Endothelial cell of umbilical vein (primary cell): Measurements from ENCODE around the gene THEMIS2. TPM values are rescaled to one million over a fixed set of nuclear protein-coding genes. Genes with fewer than 3 reads are reported as not detected.

Source experiments
- BruUV-seq: library from RNA; stranded (reverse); fragments of 400-500 nt; replicated peaks from 2 replicates; lab custom pipeline; 2021; lab: Mats Ljungman, UMichigan
- CTCF ChIA-PET: fragments of 300-600, 350-600 bp; sonication (Branson Sonifier 250); formaldehyde crosslinking; loops from one replicate; lab custom pipeline; 2021; ENCODE audit warnings: antibody characterized with exemption, inconsistent platforms; lab: Charles Lee
- POLR2A ChIA-PET: fragments of 300-600, 350-600 bp; sonication (Branson Sonifier 250); formaldehyde crosslinking; loops from one replicate; lab custom pipeline; 2021; ENCODE audit warnings: antibody characterized with exemption, inconsistent platforms; lab: Charles Lee
- DNase-seq: peaks from one replicate; pipeline ENCODE4 v3.0.0-alpha.2; 2011; ENCODE audit warnings: low read depth, low spot score
- FAIRE-seq: peaks from 2 replicates; lab custom pipeline; 2011; peaks lifted over from hg19 to GRCh38; lab: Jason Lieb, UNC
- H2AFZ ChIP-seq: 2 replicates; pipeline ENCODE4 v1.6.0; 2012; ENCODE audit warnings: low read depth, low read length, control low read depth, inconsistent platforms
- H3K27ac ChIP-seq: 2 replicates; pipeline ENCODE4 v1.5.1; 2011; ENCODE audit warnings: low read depth, mild to moderate bottlenecking, control low read depth, low read length, moderate library complexity; ENCODE audit not compliant: insufficient read depth
- H3K27me3 ChIP-seq, 2 experiments: 2 replicates each; pipeline versions ENCODE4 v1.6.0 to v1.6.1; 2011; ENCODE audit warnings: low read length in 2 of 2, mixed read lengths in 1 of 2; ENCODE audit not compliant: control insufficient read depth in 2 of 2, insufficient read depth in 2 of 2
- H3K36me3 ChIP-seq, 2 experiments: 2 replicates in 1 of 2; 3 replicates in 1 of 2; pipeline ENCODE4 v1.5.1; 2011; ENCODE audit warnings: low read length in 2 of 2, mild to moderate bottlenecking in 1 of 2, moderate library complexity in 1 of 2; ENCODE audit not compliant: control insufficient read depth in 2 of 2, insufficient read depth in 2 of 2; ENCODE audit errors: extremely low read depth in 1 of 2
- H3K4me1 ChIP-seq: 3 replicates; pipeline ENCODE4 v1.5.1; 2011; ENCODE audit warnings: mild to moderate bottlenecking, low read length; ENCODE audit not compliant: control insufficient read depth, insufficient read depth; ENCODE audit errors: extremely low read depth
- H3K4me2 ChIP-seq: 2 replicates; pipeline ENCODE4 v1.6.1; 2011; ENCODE audit warnings: low read length, control low read depth, mixed read lengths; ENCODE audit not compliant: insufficient read depth
- H3K4me3 ChIP-seq, 3 experiments: fragments of 200-600 bp in 1 of 3; sonication (generic), shearing (Covaris generic) in 1 of 3; replicated peaks in 1 of 3; 2 replicates each; pipeline ENCODE4 v1.5.1; 2011 to 2016; ENCODE audit warnings: control low read depth in 3 of 3, low read length in 3 of 3, mild to moderate bottlenecking in 2 of 3, inconsistent platforms in 1 of 3, low read depth in 1 of 3, moderate library complexity in 1 of 3; ENCODE audit not compliant: insufficient read depth in 1 of 3
- H3K79me2 ChIP-seq: 2 replicates; pipeline ENCODE4 v1.6.0; 2012; ENCODE audit warnings: low read length, inconsistent platforms; ENCODE audit not compliant: control insufficient read depth, insufficient read depth
- H3K9ac ChIP-seq: replicated peaks from 2 replicates; pipeline ENCODE3; 2011; ENCODE audit warnings: low read length, control low read depth; ENCODE audit not compliant: insufficient read depth; ENCODE audit errors: extremely low read depth
- H3K9me1 ChIP-seq: replicated peaks from 3 replicates; pipeline ENCODE4 v1.6.0; 2011; ENCODE audit warnings: mild to moderate bottlenecking, low read length; ENCODE audit not compliant: control insufficient read depth, insufficient read depth; ENCODE audit errors: extremely low read depth
- H3K9me3 ChIP-seq: replicated peaks from 2 replicates; pipeline ENCODE4 v1.5.1; 2012; ENCODE audit warnings: low read length, inconsistent platforms; ENCODE audit not compliant: control insufficient read depth, insufficient read depth
- H4K20me1 ChIP-seq: replicated peaks from 2 replicates; pipeline ENCODE3; 2011; ENCODE audit warnings: mild to moderate bottlenecking, low read length; ENCODE audit not compliant: control insufficient read depth, insufficient read depth; ENCODE audit errors: extremely low read depth
- EZH2 ChIP-seq: IDR thresholded peaks from 2 replicates; pipeline ENCODE4 v1.6.1; 2012; ENCODE audit warnings: borderline replicate concordance, low read depth, mild to moderate bottlenecking, moderate library complexity, low read length, inconsistent platforms; ENCODE audit not compliant: severe bottlenecking
- FOS ChIP-seq: IDR thresholded peaks from 2 replicates; pipeline ENCODE4 v1.6.1; 2011; ENCODE audit warnings: mild to moderate bottlenecking, low read length, moderate library complexity, borderline replicate concordance; ENCODE audit not compliant: insufficient read depth
- GATA2 ChIP-seq: IDR thresholded peaks from 2 replicates; pipeline ENCODE4 v1.7.0; 2011; ENCODE audit warnings: low read depth, mild to moderate bottlenecking, moderate library complexity, mixed read lengths, low read length; ENCODE audit not compliant: insufficient read length, insufficient read depth
- JUN ChIP-seq: IDR thresholded peaks from 2 replicates; pipeline ENCODE4 v1.6.1; 2011; ENCODE audit warnings: borderline replicate concordance, low read depth; ENCODE audit not compliant: insufficient read length, insufficient read depth
- MYC ChIP-seq: IDR thresholded peaks from one replicate; pipeline ENCODE4 v1.6.1; 2011; ENCODE audit warnings: mild to moderate bottlenecking, low read depth, low read length
- POLR2A ChIP-seq: IDR thresholded peaks from 2 replicates; pipeline ENCODE4 v1.6.1; 2012; ENCODE audit warnings: low read depth, mild to moderate bottlenecking, control low read depth, low read length
- POLR2AphosphoS5 ChIP-seq: IDR thresholded peaks from 2 replicates; pipeline ENCODE4 v1.6.1; 2012; ENCODE audit warnings: low read depth, mild to moderate bottlenecking, control low read depth, low read length, moderate library complexity; ENCODE audit not compliant: insufficient read depth
- dilution Hi-C: fragments of 300-500 bp; cut with MboI; formaldehyde crosslinking; loops from one replicate; pipeline ENCODE4 v1.15.0; 2019; ENCODE audit warnings: low sequenced_read_pairs; ENCODE audit not compliant: extremely low pct_ligation_motif_present
- intact Hi-C: fragments of 100-400 bp; cut with micrococcal nuclease; formaldehyde crosslinking; loops from one replicate; pipeline ENCODE4 v1.10.0; 2022
- polyA plus RNA-seq, 4 experiments: library from polyadenylated mRNA; depleted of rRNA in 3 of 4; stranded (reverse) in 3 of 4; unstranded in 1 of 4; fragments of >200 nt; gene quantifications; 2 replicates each; pipeline versions ENCODE4 v1.2.1 to v1.2.3, GENCODE V29; 2011 to 2012; ENCODE audit warnings: missing spikeins in 1 of 4
- total RNA-seq: library from RNA; stranded (reverse); gene quantifications from 2 replicates; pipeline ENCODE4 v1.2.3, GENCODE V29; 2021
- TF ChIP-seq, protein P1 (sequence below), 2 donors: IDR thresholded peaks; 1 replicate in 1 of 2; 2 replicates in 1 of 2; pipeline ENCODE4 v1.5.1; 2011; ENCODE audit warnings: low read length in 2 of 2, mild to moderate bottlenecking in 2 of 2, moderate library complexity in 2 of 2, control low read depth in 1 of 2, inconsistent platforms in 1 of 2, low read depth in 1 of 2; ENCODE audit not compliant: insufficient read depth in 1 of 2; ENCODE audit errors: extremely low read depth in 1 of 2
- TF ChIP-seq, protein P2 (sequence below): IDR thresholded peaks from 2 replicates; pipeline ENCODE4 v1.6.1; 2011; ENCODE audit not compliant: insufficient read depth, insufficient read length

The THEMIS2 gene
- total and polyA plus RNA-seq, 2 donors (not counting 3 experiments of a cell fraction or from before 2014, with no cell fraction given): 11.1 to 15.7 TPM

DNA sequence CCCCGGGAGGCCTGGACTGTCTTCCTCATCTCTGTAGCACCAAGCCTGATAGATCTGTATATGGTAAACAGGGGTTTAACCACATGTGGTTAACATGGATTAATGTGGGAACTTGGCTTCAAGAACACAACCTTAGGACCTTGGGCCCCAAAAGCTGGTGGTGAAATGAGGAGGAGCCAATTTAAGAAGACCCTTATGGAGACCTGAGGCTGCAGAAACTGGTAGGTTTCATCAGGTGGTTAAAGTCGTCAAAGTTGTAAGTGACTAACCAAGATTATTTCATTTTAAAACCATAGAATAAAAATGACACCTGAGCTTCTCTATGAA, 14.0 kb downstream of the THEMIS2 start:
- CTCF ChIA-PET: interaction anchor here (0.8 kb wide), 1 partner anchor 29 kb away, joined by 3 read pairs; no protein-coding TSS in a partner anchor

DNA sequence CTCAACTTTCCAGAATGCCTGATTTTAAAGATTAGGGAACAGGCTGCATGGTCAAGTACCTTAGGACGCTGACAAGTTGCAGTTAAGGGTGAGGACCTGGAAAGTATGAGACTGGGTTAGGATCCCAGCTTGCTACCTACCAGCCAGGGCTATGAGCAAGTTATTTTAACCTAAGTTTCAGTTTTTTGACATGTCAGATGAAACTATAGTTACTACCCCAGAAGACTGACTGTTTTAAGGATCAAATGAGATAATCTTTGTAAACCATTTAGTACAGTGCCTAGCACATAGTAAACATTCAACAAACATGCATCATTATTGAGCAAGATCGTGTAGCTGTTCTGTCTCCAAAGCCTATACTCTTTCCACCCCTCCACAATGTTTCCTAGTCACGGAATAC, 14.4 kb downstream of the THEMIS2 start:
- no peak overlapping the region for H3K4me3 ChIP-seq
- no peaks in the 10 kb centered on the region for H3K9me1 ChIP-seq
- no peaks in the 10 kb centered on the region for H3K4me1 ChIP-seq
- intact Hi-C loops (no loop called here), dilution Hi-C loops (no loop called here)
- H3K27ac ChIP-seq: no peak overlapping the region
- H3K27me3 ChIP-seq: no peaks in the 10 kb centered on the region
- no peak overlapping the region for H3K4me2 ChIP-seq
- no TSS peak for BruUV-seq
- no peak overlapping the region for H2AFZ ChIP-seq
- no peaks in the 10 kb centered on the region for H3K9me3 ChIP-seq
- CTCF ChIA-PET: interaction anchor here (0.8 kb wide), 1 partner anchor 29 kb away, joined by 3 read pairs; no protein-coding TSS in a partner anchor
- H4K20me1 ChIP-seq: no peaks in the 10 kb centered on the region
- TF ChIP-seq, protein P1, sequence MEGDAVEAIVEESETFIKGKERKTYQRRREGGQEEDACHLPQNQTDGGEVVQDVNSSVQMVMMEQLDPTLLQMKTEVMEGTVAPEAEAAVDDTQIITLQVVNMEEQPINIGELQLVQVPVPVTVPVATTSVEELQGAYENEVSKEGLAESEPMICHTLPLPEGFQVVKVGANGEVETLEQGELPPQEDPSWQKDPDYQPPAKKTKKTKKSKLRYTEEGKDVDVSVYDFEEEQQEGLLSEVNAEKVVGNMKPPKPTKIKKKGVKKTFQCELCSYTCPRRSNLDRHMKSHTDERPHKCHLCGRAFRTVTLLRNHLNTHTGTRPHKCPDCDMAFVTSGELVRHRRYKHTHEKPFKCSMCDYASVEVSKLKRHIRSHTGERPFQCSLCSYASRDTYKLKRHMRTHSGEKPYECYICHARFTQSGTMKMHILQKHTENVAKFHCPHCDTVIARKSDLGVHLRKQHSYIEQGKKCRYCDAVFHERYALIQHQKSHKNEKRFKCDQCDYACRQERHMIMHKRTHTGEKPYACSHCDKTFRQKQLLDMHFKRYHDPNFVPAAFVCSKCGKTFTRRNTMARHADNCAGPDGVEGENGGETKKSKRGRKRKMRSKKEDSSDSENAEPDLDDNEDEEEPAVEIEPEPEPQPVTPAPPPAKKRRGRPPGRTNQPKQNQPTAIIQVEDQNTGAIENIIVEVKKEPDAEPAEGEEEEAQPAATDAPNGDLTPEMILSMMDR (IDR thresholded peaks at IDR 0.05; ENCODE audit: extremely low read depth in 1 of 2, insufficient read depth in 1 of 2, low read depth in 1 of 2, low read length in 2 of 2): no peak
- TF ChIP-seq JUN: no peak
- TF ChIP-seq, protein P2, sequence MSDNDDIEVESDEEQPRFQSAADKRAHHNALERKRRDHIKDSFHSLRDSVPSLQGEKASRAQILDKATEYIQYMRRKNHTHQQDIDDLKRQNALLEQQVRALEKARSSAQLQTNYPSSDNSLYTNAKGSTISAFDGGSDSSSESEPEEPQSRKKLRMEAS: no peak
- TF ChIP-seq MYC: no peak
- no peak for TF ChIP-seq POLR2A
- no peak for TF ChIP-seq GATA2
- TF ChIP-seq FOS: no peak
- no peak for TF ChIP-seq EZH2
- no peak for TF ChIP-seq POLR2AphosphoS5
- H3K36me3 ChIP-seq: peaks cover 5 to 9% of the 10 kb centered on the region in 2 experiments
- FAIRE-seq (no peak), DNase-seq (no peak)
- POLR2A ChIA-PET: no interaction called here
- no peak overlapping the region for H3K9ac ChIP-seq
- H3K79me2 ChIP-seq: no peaks in the 10 kb centered on the region

More for the DNA sequence above, 14.0 kb downstream of the THEMIS2 start:
- Histone ChIP-seq H3K27ac (no peak overlapping the region), H3K79me2 (no peaks in the 10 kb centered on the region), H3K9me3 (no peaks in the 10 kb centered on the region), H2AFZ (no peak overlapping the region), H3K4me1 (no peaks in the 10 kb centered on the region), H3K4me2 (no peak overlapping the region), H3K9ac (no peak overlapping the region), H3K4me3 (no peak overlapping the region), H4K20me1 (no peaks in the 10 kb centered on the region), H3K36me3 (peaks cover 3 to 9% of the 10 kb centered on the region in 2 experiments), H3K9me1 (no peaks in the 10 kb centered on the region), H3K27me3 (no peaks in the 10 kb centered on the region)
- intact Hi-C loops: no loop called here
- BruUV-seq: no TSS peak
- no peak for DNase-seq
- no peak for FAIRE-seq
- POLR2A ChIA-PET: no interaction called here
- dilution Hi-C loops: no loop called here
- TF ChIP-seq, protein P1 (IDR thresholded peaks at IDR 0.05; ENCODE audit: extremely low read depth in 1 of 2, insufficient read depth in 1 of 2, low read depth in 1 of 2, low read length in 2 of 2): no peak
- TF ChIP-seq JUN (no peak), MYC (no peak)
